Uterine smooth muscle cell (primary cell): ENCODE measurements around the gene IFNA17. TPM values are rescaled to one million over a fixed set of nuclear protein-coding genes. Genes with fewer than 3 reads are reported as not detected.

Experiments
- total RNA-seq: library from RNA; depleted of rRNA; stranded (reverse); fragments of >200 nt; gene quantifications from 2 replicates; pipeline ENCODE4 v1.2.3, GENCODE V29; 2014

The IFNA17 gene
- total RNA-seq, result not detected in 2 replicates

DNA sequence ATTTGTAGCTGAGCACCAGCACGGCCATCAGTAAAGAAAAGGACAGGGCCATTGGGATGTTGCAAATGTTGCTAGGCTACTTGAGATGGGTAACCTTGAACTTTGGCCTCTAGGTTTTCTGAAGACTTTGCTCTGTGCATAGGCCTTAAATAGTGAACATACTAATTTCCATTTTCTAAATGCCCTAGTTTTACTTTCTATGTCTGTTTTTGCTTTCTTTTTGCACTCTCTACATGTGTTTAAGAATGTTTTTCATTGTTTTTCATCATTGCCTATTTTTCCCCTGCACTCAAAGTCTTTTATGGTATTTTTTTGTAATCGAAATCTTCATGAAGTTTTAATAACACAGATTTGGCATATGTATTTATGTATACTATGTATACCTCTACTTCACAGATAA, at the start of gene IFNA17:
IFNA17 (minus strand) TSS at position 101 of the 400 bp plus-strand sequence; CDS start at position 52, 49 bp downstream.

DNA sequence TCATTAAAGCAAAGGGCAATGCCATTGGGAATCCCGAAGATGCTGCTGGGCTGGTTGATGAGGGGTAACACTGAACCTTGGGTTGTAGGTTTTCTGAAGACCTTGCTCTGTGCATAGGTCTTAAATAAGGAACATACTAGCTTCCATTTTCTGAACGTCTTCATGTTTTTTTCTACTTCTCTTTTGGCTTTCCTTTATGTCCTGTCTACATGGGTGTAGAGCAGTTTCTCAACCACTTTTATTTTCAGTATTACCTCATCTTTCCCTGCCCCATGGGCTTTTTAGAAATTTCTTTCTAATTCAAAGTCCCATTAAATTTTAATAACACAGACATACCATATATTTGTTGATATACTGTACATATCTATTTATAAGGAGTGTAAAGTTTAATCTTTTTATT, 11.9 kb upstream of the IFNA17 start, which contains the start of gene IFNA14:
IFNA14 (minus strand) TSS at position 95 of the 400 bp plus-strand sequence; CDS start at position 25, 70 bp downstream.

GRCh38 chr9:21217211-21217610, 10.8 kb downstream of the IFNA17 start, which contains the start of gene IFNA16:
TSS of gene IFNA16 (minus strand) at chr9:21217311. CDS start at chr9:21217305, 6 bp downstream.

GRCh38 chr9:21207043-21207442, 21.0 kb downstream of the IFNA17 start, which contains the start of gene IFNA10:
TSS of gene IFNA10 (minus strand) at chr9:21207143. CDS start at chr9:21207097, 46 bp downstream.

DNA sequence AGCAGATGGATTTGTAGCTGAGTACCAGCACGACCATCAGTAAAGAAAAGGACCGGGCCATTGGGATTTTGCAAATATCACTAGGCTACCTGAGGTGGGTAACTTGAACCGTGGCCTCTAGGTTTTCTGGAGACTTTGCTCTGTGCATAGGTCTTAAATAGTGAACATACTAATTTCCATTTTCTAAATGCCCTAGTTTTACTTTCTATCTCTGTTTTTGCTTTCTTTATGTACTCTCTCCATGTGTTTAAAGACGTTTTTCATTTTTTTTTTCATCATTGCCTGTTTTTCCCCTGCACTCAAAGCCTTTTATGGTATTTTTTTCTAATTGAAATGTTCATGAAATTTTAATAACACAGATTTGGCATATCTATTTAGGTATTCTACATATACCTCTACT, 25.9 kb downstream of the IFNA17 start, which contains the start of gene IFNA7:
IFNA7 (minus strand) TSS at position 101 of the 400 bp plus-strand sequence; CDS start at position 61, 40 bp downstream.

GRCh38 chr9:21187487-21187886, 40.5 kb downstream of the IFNA17 start, which contains the start of gene IFNA4:
TSS of gene IFNA4 (minus strand) at chr9:21187587. CDS start at chr9:21187531, 56 bp downstream.

Other genes with a start within 250 kb of the IFNA17 start
- 9.1 and 9.9 TPM in 2 replicates for gene HACD4, start 196.6 kb downstream of the IFNA17 start, total RNA-seq
- gene IFNB1, start 150.3 kb downstream of the IFNA17 start, total RNA-seq, result not detected in 2 replicates
- gene IFNW1, start 86.4 kb downstream of the IFNA17 start, total RNA-seq, result not detected in 2 replicates
- gene IFNA21, start 61.6 kb downstream of the IFNA17 start, total RNA-seq, result not detected in 2 replicates
- not detected in 2 replicates for gene IFNA4, start 40.6 kb downstream of the IFNA17 start, total RNA-seq
- gene IFNA7, start 26.0 kb downstream of the IFNA17 start, total RNA-seq, result not detected in 2 replicates
- gene IFNA10, start 21.1 kb downstream of the IFNA17 start, total RNA-seq, result not detected in 2 replicates
- not detected in 2 replicates for gene IFNA16, start 10.9 kb downstream of the IFNA17 start, total RNA-seq
- not detected in 2 replicates for gene IFNA14, start 11.8 kb upstream of the IFNA17 start, total RNA-seq
- 0.11 TPM in 1 of 2 replicates, not detected in the other for gene IFNA5, start 77.1 kb upstream of the IFNA17 start, total RNA-seq
- gene KLHL9, start 107.2 kb upstream of the IFNA17 start, total RNA-seq, result 48.1 and 48.9 TPM in 2 replicates
- not detected in 2 replicates for gene IFNA6, start 122.7 kb upstream of the IFNA17 start, total RNA-seq
- not detected in 2 replicates for gene IFNA13, start 139.8 kb upstream of the IFNA17 start, total RNA-seq
- not detected in 2 replicates for gene IFNA2, start 157.2 kb upstream of the IFNA17 start, total RNA-seq
- gene IFNA8, start 180.9 kb upstream of the IFNA17 start, total RNA-seq, result not detected in 2 replicates
- not detected in 2 replicates for gene IFNA1, start 212.2 kb upstream of the IFNA17 start, total RNA-seq